GM18868 (cell line): ENCODE results near the gene RFXAP.

Experiments
- ATAC-seq: cut with Tn5 transposase; IDR thresholded peaks from one replicate; pipeline ENCODE4 v1.9.1; 2021; ENCODE audit warnings: mild to moderate bottlenecking, moderate library complexity; ENCODE audit not compliant: unreplicated experiment

Gene RFXAP

GRCh38 chr13:36862722-36863121, 43.7 kb downstream of the RFXAP start:
- ATAC-seq: no peak

- ATAC-seq: no peak
Measured at GRCh38 chr13:36865265-36865664, 46.2 kb downstream of the RFXAP start.

- no peak for ATAC-seq
Measured at GRCh38 chr13:36866232-36866631, 47.2 kb downstream of the RFXAP start.

- no peak for ATAC-seq
Measured at GRCh38 chr13:36870050-36870692, 51.1 kb downstream of the RFXAP start.

- ATAC-seq: no peak
Measured at GRCh38 chr13:36872621-36873020, 53.6 kb downstream of the RFXAP start.

GRCh38 chr13:36875431-36875830, 56.4 kb downstream of the RFXAP start:
- no peak for ATAC-seq

GRCh38 chr13:36875961-36876360, 56.9 kb downstream of the RFXAP start:
- ATAC-seq: no peak
